PC-3 (cell line): Measurements from ENCODE around the gene AGPS. TPM values are rescaled to one million over a fixed set of nuclear protein-coding genes. Genes with fewer than 3 reads are reported as not detected.

Experiments
- ATAC-seq: fragments of 200-7000 bp; cut with Tn5 transposase; 2 replicates; pipeline ENCODE4 v1.9.1; 2020; ENCODE audit warnings: mild to moderate bottlenecking, moderate library complexity
- BruUV-seq: library from RNA; stranded (reverse); fragments of 400-500 nt; replicated peaks from 2 replicates; lab custom pipeline; 2021; lab: Mats Ljungman, UMichigan
- CTCF ChIA-PET: fragments of 300-600 bp; sonication (Branson Sonifier 250); formaldehyde crosslinking; loops from one replicate; lab custom pipeline; 2022; ENCODE audit warnings: antibody characterized with exemption; lab: Charles Lee
- POLR2A ChIA-PET: fragments of 300-600 bp; sonication (Branson Sonifier 250); formaldehyde crosslinking; loops from one replicate; lab custom pipeline; 2022; ENCODE audit warnings: antibody characterized with exemption; ENCODE audit not compliant: unreplicated experiment; lab: Charles Lee
- DNase-seq: peaks from one replicate; pipeline ENCODE4 v3.0.0-alpha.2; 2015
- H2AFZ ChIP-seq: fragments of 300-600 bp; sonication (generic); 2 replicates; pipeline ENCODE4 v1.6.0; 2016; ENCODE audit warnings: antibody characterized with exemption, low read length
- H3F3A ChIP-seq: fragments of 300-600 bp; sonication (generic); one replicate; pipeline ENCODE4 v1.6.0; 2017; ENCODE audit warnings: antibody characterized with exemption, low read length, control low read depth, mild to moderate bottlenecking; ENCODE audit not compliant: unreplicated experiment
- H3K27ac ChIP-seq: fragments of 300-600 bp; sonication (generic); 2 replicates; pipeline ENCODE4 v1.5.1; 2016; ENCODE audit warnings: mild to moderate bottlenecking, low read length
- H3K27me3 ChIP-seq: fragments of 300-600 bp; sonication (generic); 2 replicates; pipeline ENCODE4 v1.6.1; 2016; ENCODE audit warnings: low read length, mixed read lengths
- H3K36me3 ChIP-seq: fragments of 300-600 bp; sonication (generic); 2 replicates; pipeline ENCODE4 v1.6.1; 2016; ENCODE audit warnings: low read depth, mixed run types, low read length, mixed read lengths
- H3K4me1 ChIP-seq: fragments of 300-600 bp; sonication (generic); 2 replicates; pipeline ENCODE4 v1.5.1; 2016; ENCODE audit warnings: low read length; ENCODE audit not compliant: insufficient read depth
- H3K4me2 ChIP-seq: fragments of 300-600 bp; sonication (generic); 2 replicates; pipeline ENCODE4 v1.6.0; 2016; ENCODE audit warnings: low read length
- H3K4me3 ChIP-seq: fragments of 300-600 bp; sonication (generic); 2 replicates; pipeline ENCODE4 v1.5.1; 2016; ENCODE audit warnings: mild to moderate bottlenecking, low read length, mixed read lengths
- H3K79me2 ChIP-seq: fragments of 300-600 bp; sonication (generic); 2 replicates; pipeline ENCODE4 v1.6.1; 2017; ENCODE audit warnings: low read length, mixed read lengths
- H3K9ac ChIP-seq: fragments of 300-600 bp; sonication (generic); 2 replicates; pipeline ENCODE4 v1.6.0; 2016; ENCODE audit warnings: mild to moderate bottlenecking, low read length
- H3K9me2 ChIP-seq: fragments of 300-600 bp; sonication (generic); replicated peaks from 2 replicates; pipeline ENCODE4 v1.6.1; 2016; ENCODE audit warnings: mixed run types, low read length, mixed read lengths
- H3K9me3 ChIP-seq: fragments of 300-600 bp; sonication (generic); 2 replicates; pipeline ENCODE4 v1.6.1; 2016; ENCODE audit warnings: low read length, mixed read lengths
- H4K20me1 ChIP-seq: fragments of 300-600 bp; sonication (generic); 2 replicates; pipeline ENCODE4 v1.6.1; 2016; ENCODE audit warnings: low read length, mixed read lengths
- EZH2 ChIP-seq: fragments of 300-600 bp; sonication (generic); IDR thresholded peaks from one replicate; pipeline ENCODE4 v1.6.1; 2017; ENCODE audit warnings: antibody characterized with exemption, mild to moderate bottlenecking, low read length; ENCODE audit not compliant: unreplicated experiment
- EZH2phosphoT487 ChIP-seq: fragments of 300-600 bp; sonication (generic); IDR thresholded peaks from 2 replicates; pipeline ENCODE4 v1.6.1; 2018; ENCODE audit warnings: mild to moderate bottlenecking, antibody characterized with exemption, low read length, borderline replicate concordance
- intact Hi-C: fragments of 100-400 bp; cut with micrococcal nuclease; formaldehyde crosslinking; loops from 2 replicates; pipeline ENCODE4 v1.9.0; 2023
- total RNA-seq: library from RNA; depleted of rRNA; stranded (reverse); fragments of >200 nt; gene quantifications from 2 replicates; pipeline ENCODE4 v1.2.3, GENCODE V29; 2014
- TF ChIP-seq, protein P1 (sequence below): fragments of 300-600 bp; sonication (generic); conservative IDR thresholded peaks from 2 replicates; pipeline ENCODE4 v1.5.1; 2017; ENCODE audit warnings: antibody characterized with exemption, low read depth, mild to moderate bottlenecking, low read length

AGPS gene
- total RNA-seq, 1 experiment from 2014 or later: 147 TPM

DNA sequence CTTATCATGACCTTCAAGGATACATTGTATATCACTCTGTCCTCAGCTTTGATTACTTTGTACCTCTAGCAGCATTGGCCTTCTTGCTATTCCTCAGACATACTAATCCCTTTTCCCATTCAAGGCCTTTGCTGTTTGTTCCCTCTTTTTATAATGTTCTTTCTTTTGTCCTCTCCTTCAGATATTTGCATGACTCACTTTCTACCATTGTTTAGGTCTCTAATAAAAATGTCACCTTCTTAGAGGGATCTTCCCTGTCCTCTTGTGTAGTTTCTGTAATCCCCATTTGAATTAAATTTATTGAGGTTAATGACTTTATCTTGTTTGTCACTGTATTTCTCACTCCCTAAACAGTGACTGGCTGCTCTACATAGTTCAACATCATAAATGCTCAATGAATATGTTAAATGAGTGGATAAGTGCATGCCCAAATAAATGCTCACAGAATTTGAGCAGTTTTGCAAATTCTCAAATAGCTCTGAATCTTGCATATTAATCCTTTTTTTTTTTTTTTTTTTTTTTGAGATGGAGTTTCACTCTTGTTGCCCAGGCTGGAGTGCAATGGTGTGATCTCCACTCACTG, 135.9 kb downstream of the AGPS start:
- ChIA-PET POLR2A (no interaction called here), CTCF (interaction anchor here (0.6 kb wide), 1 partner anchor 39 kb away, joined by 6 read pairs; no protein-coding TSS in a partner anchor)
- Histone ChIP-seq H3F3A (no peaks in the 10 kb centered on the region), H3K79me2 (no peaks in the 10 kb centered on the region), H3K9ac (no peak overlapping the region), H2AFZ (no peak overlapping the region), H3K36me3 (no peaks in the 10 kb centered on the region), H3K9me3 (no peaks in the 10 kb centered on the region), H3K4me1 (no peaks in the 10 kb centered on the region), H3K4me2 (no peak overlapping the region), H3K9me2 (no peaks in the 10 kb centered on the region), H4K20me1 (no peaks in the 10 kb centered on the region), H3K4me3 (no peak overlapping the region), H3K27me3 (no peaks in the 10 kb centered on the region), H3K27ac (no peak overlapping the region)
- ATAC-seq (no peak), DNase-seq (no peak)
- TF ChIP-seq, protein P1, sequence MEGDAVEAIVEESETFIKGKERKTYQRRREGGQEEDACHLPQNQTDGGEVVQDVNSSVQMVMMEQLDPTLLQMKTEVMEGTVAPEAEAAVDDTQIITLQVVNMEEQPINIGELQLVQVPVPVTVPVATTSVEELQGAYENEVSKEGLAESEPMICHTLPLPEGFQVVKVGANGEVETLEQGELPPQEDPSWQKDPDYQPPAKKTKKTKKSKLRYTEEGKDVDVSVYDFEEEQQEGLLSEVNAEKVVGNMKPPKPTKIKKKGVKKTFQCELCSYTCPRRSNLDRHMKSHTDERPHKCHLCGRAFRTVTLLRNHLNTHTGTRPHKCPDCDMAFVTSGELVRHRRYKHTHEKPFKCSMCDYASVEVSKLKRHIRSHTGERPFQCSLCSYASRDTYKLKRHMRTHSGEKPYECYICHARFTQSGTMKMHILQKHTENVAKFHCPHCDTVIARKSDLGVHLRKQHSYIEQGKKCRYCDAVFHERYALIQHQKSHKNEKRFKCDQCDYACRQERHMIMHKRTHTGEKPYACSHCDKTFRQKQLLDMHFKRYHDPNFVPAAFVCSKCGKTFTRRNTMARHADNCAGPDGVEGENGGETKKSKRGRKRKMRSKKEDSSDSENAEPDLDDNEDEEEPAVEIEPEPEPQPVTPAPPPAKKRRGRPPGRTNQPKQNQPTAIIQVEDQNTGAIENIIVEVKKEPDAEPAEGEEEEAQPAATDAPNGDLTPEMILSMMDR: no peak
- no peak for TF ChIP-seq EZH2phosphoT487
- no peak for TF ChIP-seq EZH2
- BruUV-seq: no TSS peak
- intact Hi-C loops: no loop called here

DNA sequence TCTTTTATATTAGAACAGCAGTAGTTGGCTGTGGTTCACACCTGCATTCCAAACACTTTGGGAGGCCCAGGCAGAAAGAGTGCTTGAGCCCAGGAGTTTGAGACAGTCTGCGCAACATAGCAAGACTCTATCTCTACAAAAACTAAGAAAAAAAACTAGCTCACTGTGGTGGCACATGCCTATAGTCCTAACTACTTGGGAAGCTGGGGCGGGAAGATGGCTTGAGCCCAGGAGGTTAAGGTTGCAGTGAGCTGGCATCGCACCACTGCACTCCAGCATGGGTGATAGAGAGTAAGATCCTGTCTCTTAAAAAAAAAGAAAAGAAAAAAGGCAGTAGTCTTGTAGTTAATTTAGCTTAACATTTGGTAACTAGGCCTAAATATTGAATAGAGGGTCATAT, 136.6 kb downstream of the AGPS start:
- no peaks in the 10 kb centered on the region for H3K36me3 ChIP-seq
- H3K4me2 ChIP-seq: no peak overlapping the region
- H3F3A ChIP-seq: no peaks in the 10 kb centered on the region
- no peaks in the 10 kb centered on the region for H3K4me1 ChIP-seq
- POLR2A ChIA-PET: no interaction called here
- TF ChIP-seq EZH2phosphoT487 (no peak), EZH2 (no peak)
- TF ChIP-seq, protein P1: no peak
- no peak overlapping the region for H3K4me3 ChIP-seq
- no peaks in the 10 kb centered on the region for H3K9me2 ChIP-seq
- BruUV-seq: no TSS peak
- H3K27me3 ChIP-seq: no peaks in the 10 kb centered on the region
- no peak for ATAC-seq
- intact Hi-C loops: no loop called here
- H3K9me3 ChIP-seq: no peaks in the 10 kb centered on the region
- DNase-seq: no peak
- CTCF ChIA-PET: no interaction called here
- H2AFZ ChIP-seq: no peak overlapping the region
- H3K27ac ChIP-seq: no peak overlapping the region
- H3K79me2 ChIP-seq: no peaks in the 10 kb centered on the region
- no peak overlapping the region for H3K9ac ChIP-seq
- no peaks in the 10 kb centered on the region for H4K20me1 ChIP-seq

DNA sequence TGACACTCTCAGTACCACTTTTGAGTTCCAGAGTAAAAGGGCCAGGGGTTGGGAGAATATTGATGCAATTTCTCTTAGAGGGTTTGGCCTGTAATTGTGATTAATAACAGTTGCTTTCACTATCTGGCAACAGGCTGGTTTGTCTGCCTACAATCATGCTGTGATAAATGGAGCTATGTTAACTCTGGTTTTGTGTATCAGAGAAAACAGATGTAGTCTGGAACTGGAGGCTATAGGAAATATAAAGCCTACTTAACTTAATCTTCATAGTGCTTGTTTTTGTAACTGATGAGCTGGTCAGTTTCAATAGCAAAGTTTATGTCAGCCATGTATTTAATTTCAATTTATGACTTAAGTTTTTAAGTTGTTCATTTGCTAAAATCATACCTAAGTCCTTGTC, 138.0 kb downstream of the AGPS start:
- Histone ChIP-seq H3K4me2 (no peak overlapping the region), H3K9me2 (no peaks in the 10 kb centered on the region), H3K4me3 (no peak overlapping the region), H3K4me1 (no peaks in the 10 kb centered on the region), H3K27ac (no peak overlapping the region), H4K20me1 (no peaks in the 10 kb centered on the region), H3K27me3 (no peaks in the 10 kb centered on the region), H3K9me3 (no peaks in the 10 kb centered on the region), H2AFZ (no peak overlapping the region), H3F3A (no peaks in the 10 kb centered on the region), H3K36me3 (no peaks in the 10 kb centered on the region), H3K79me2 (no peaks in the 10 kb centered on the region), H3K9ac (no peak overlapping the region)
- ChIA-PET POLR2A (no interaction called here), CTCF (no interaction called here)
- intact Hi-C loops: no loop called here
- BruUV-seq: no TSS peak
- TF ChIP-seq, protein P1: no peak
- TF ChIP-seq EZH2phosphoT487 (no peak), EZH2 (no peak)
- no peak for DNase-seq
- no peak for ATAC-seq
